Measurements from ENCODE around the gene NFYC.

Gene NFYC

DNA sequence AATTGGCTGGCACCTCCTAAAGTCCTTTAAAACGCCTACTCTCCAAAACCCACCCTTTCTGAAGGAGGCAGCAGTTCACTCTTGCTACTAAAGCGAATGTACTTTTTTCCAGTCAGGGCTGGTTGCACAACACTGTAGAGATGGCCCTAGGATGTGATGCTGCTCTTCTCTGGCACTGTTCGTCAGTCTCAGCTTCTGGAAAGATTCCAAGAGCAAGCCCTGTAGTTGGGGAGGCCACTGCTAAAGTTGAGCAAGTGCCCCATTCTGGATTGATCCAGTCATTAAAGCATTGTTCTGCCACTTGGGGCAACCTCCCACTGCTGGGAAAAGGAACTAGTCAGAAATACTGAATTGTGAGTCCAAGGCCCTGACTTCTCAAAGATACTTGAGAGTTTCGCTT is 63.6 kb downstream of the NFYC start:
- in situ Hi-C loops (cut with MboI; ENCODE audit: low sequenced_read_pairs) = no loop called here

DNA sequence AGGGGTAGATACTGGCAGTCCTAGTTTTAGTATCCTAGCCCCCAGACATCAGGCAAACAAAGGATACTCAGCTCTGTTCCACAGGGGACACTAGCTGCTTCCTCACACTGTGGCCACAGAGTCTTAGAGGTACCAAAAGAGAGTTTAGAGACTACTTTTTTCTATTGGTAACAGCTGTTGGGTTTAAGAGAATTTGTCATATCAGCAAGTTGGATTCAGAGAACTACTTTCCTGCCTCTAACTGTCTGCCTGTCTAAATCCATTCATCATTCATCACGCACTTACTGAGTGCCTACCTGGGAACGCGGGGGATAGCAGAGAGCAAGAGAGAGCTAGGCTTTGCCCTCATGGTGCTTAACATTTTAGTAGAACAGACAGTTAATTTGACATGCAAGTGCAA is 65.0 kb downstream of the NFYC start:
- Histone ChIP-seq H3K9me3 (no peaks in the 10 kb centered on the region), H3K4me1 (no peaks in the 10 kb centered on the region), H3K4me3 (no peak overlapping the region), H3K36me3 (replicated peaks) (peaks cover 75% of the 10 kb centered on the region), H3K27me3 (ENCODE audit: low read depth) (no peaks in the 10 kb centered on the region)
- DNase-seq (ENCODE audit: low spot score in 2 of 2) = no peak
- in situ Hi-C loops (cut with MboI; ENCODE audit: low sequenced_read_pairs) = no loop called here

More for the DNA sequence above, 63.6 kb downstream of the NFYC start:
- no peak overlapping the region for H3K4me3 ChIP-seq
- H3K27me3 ChIP-seq (ENCODE audit: low read depth) = no peaks in the 10 kb centered on the region
- no peaks in the 10 kb centered on the region for H3K9me3 ChIP-seq
- H3K4me1 ChIP-seq = no peaks in the 10 kb centered on the region
- H3K36me3 ChIP-seq (replicated peaks) = peaks cover 70% of the 10 kb centered on the region
- no peak for DNase-seq (ENCODE audit: low spot score in 2 of 2)

GRCh38 chr1:40757084-40757483 is 65.6 kb downstream of the NFYC start:
- Histone ChIP-seq H3K36me3 (replicated peaks) (peaks cover 78% of the 10 kb centered on the region), H3K27me3 (ENCODE audit: low read depth) (no peaks in the 10 kb centered on the region), H3K4me1 (no peaks in the 10 kb centered on the region), H3K4me3 (no peak overlapping the region), H3K9me3 (no peaks in the 10 kb centered on the region)
- in situ Hi-C loops (cut with MboI; ENCODE audit: low sequenced_read_pairs) = no loop called here
- no peak for DNase-seq (ENCODE audit: low spot score in 2 of 2)

- Histone ChIP-seq H3K9me3 (no peaks in the 10 kb centered on the region), H3K4me1 (no peaks in the 10 kb centered on the region), H3K4me3 (no peak overlapping the region), H3K27me3 (ENCODE audit: low read depth) (no peaks in the 10 kb centered on the region), H3K36me3 (replicated peaks) (peaks cover 84% of the 10 kb centered on the region)
- in situ Hi-C loops (cut with MboI; ENCODE audit: low sequenced_read_pairs) = no loop called here
- DNase-seq (ENCODE audit: low spot score in 2 of 2) = no peak
Measured at GRCh38 chr1:40758004-40758403, 66.5 kb downstream of the NFYC start.

GRCh38 chr1:40758578-40759343 is 67.3 kb downstream of the NFYC start:
- H3K9me3 ChIP-seq = no peaks in the 10 kb centered on the region
- DNase-seq (ENCODE audit: low spot score in 2 of 2) = no peak
- H3K27me3 ChIP-seq (ENCODE audit: low read depth) = no peaks in the 10 kb centered on the region
- H3K36me3 ChIP-seq (replicated peaks) = peaks cover 83% of the 10 kb centered on the region
- H3K4me3 ChIP-seq = no peak overlapping the region
- in situ Hi-C loops (cut with MboI; ENCODE audit: low sequenced_read_pairs) = no loop called here
- H3K4me1 ChIP-seq = no peaks in the 10 kb centered on the region

DNA sequence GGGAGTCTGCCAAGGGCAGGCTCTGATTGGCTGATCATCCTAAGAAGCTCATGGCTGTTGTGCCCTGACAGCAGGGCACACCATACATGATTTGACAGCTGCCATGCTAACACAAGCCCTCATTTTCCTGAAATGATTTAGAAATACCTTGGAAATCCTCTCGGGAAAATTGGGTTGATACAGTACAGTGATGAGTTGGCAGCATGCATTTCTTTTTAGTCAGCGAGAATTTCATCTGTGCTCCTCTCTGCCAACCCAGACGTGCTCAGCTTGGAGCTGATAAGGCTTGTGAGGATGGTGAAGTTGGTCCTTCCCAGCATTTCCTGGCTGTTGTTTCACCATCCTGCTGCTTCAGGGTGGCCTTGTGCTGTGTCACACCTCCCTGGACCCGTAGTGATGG is 69.5 kb downstream of the NFYC start:
- no peaks in the 10 kb centered on the region for H3K27me3 ChIP-seq (ENCODE audit: low read depth)
- no peaks in the 10 kb centered on the region for H3K4me1 ChIP-seq
- H3K9me3 ChIP-seq = no peaks in the 10 kb centered on the region
- no peak overlapping the region for H3K4me3 ChIP-seq
- in situ Hi-C loops (cut with MboI; ENCODE audit: low sequenced_read_pairs) = no loop called here
- peaks cover 74% of the 10 kb centered on the region for H3K36me3 ChIP-seq (replicated peaks)
- DNase-seq (ENCODE audit: low spot score in 2 of 2) = no peak

DNA sequence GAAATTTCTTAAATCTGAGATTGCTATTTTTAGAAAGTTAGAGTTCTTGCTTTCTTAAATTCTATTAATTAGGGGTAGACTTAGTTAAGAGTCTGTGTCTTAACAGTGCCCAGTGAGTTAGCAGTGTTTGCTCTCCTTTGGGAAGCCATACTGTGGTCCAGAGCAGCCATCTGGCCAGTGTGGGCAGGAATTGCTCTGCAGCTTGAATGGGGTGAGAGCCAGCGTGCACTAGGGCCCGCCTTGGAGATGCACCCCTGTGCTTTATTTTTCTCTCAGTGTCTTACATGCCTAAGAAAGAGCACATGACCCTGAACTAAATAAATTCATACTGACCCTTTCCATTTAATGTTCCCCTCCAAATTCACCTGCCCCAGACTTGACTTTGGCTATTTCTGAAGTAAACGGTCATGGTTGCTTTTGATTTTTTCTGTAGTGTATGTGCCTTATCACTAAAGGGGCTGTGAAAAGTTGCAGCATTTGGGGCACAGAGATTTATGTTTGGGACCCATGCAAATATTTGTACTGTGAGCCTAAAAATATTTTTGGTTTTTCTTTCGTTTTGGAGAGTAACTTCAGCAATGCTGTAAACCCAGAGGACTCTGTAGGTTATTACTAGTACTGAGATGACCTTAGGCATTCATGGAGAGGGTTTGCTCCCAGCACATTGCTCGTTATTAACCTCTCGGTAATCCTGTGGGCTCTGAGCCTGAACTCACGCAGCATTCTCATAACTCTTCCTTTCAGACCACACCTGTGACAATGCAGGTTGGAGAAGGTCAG is 70.8 kb downstream of the NFYC start:
- Histone ChIP-seq H3K9me3 (no peaks in the 10 kb centered on the region), H3K4me3 (no peak overlapping the region), H3K36me3 (replicated peaks) (peaks cover 74% of the 10 kb centered on the region), H3K27me3 (ENCODE audit: low read depth) (no peaks in the 10 kb centered on the region), H3K4me1 (no peaks in the 10 kb centered on the region)
- DNase-seq (ENCODE audit: low spot score in 2 of 2) = no peak
- in situ Hi-C loops (cut with MboI; ENCODE audit: low sequenced_read_pairs) = no loop called here

GRCh38 chr1:40763742-40764532 is 72.4 kb downstream of the NFYC start:
- Histone ChIP-seq H3K4me3 (no peak overlapping the region), H3K27me3 (ENCODE audit: low read depth) (no peaks in the 10 kb centered on the region), H3K4me1 (no peaks in the 10 kb centered on the region), H3K36me3 (replicated peaks) (peaks cover 69% of the 10 kb centered on the region), H3K9me3 (no peaks in the 10 kb centered on the region)
- in situ Hi-C loops (cut with MboI; ENCODE audit: low sequenced_read_pairs) = no loop called here
- DNase-seq (ENCODE audit: low spot score in 2 of 2) = no peak

- H3K36me3 ChIP-seq (replicated peaks) = peaks cover 68% of the 10 kb centered on the region
- H3K9me3 ChIP-seq = no peaks in the 10 kb centered on the region
- no peaks in the 10 kb centered on the region for H3K27me3 ChIP-seq (ENCODE audit: low read depth)
- DNase-seq (ENCODE audit: low spot score in 2 of 2) = no peak
- no peaks in the 10 kb centered on the region for H3K4me1 ChIP-seq
- no peak overlapping the region for H3K4me3 ChIP-seq
- in situ Hi-C loops (cut with MboI; ENCODE audit: low sequenced_read_pairs) = no loop called here
Measured at GRCh38 chr1:40764981-40765380, 73.5 kb downstream of the NFYC start.

DNA sequence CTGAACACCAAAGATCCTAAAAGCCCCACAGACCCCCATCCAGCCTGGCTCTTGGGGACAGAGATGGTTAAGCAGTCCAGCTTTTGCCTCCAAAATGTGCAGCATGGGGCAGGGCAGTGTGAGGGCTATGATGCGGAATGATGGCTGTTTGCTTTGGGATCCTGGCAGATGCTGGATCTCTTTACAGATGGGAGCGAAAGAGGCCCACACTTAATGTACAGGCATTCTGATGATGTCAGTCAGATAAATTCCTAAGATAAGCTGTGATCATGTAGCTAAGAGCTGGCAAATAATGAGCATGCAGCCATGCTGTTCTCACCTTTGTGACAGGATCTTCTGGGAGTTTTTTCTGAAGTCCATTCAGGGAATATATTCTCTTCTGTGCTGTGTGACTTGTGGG is 74.5 kb downstream of the NFYC start:
- no peak for DNase-seq (ENCODE audit: low spot score in 2 of 2)
- peaks cover 72% of the 10 kb centered on the region for H3K36me3 ChIP-seq (replicated peaks)
- in situ Hi-C loops (cut with MboI; ENCODE audit: low sequenced_read_pairs) = no loop called here

GRCh38 chr1:40766560-40766959 is 75.1 kb downstream of the NFYC start:
- Histone ChIP-seq H3K36me3 (replicated peaks) (peaks cover 72% of the 10 kb centered on the region), H3K4me3 (no peak overlapping the region), H3K4me1 (no peaks in the 10 kb centered on the region), H3K9me3 (no peaks in the 10 kb centered on the region), H3K27me3 (ENCODE audit: low read depth) (no peaks in the 10 kb centered on the region)
- in situ Hi-C loops (cut with MboI; ENCODE audit: low sequenced_read_pairs) = no loop called here
- DNase-seq (ENCODE audit: low spot score in 2 of 2) = no peak

More for the DNA sequence above, 74.5 kb downstream of the NFYC start:
- Histone ChIP-seq H3K4me3 (no peak overlapping the region), H3K9me3 (no peaks in the 10 kb centered on the region), H3K27me3 (ENCODE audit: low read depth) (no peaks in the 10 kb centered on the region), H3K4me1 (no peaks in the 10 kb centered on the region)

DNA sequence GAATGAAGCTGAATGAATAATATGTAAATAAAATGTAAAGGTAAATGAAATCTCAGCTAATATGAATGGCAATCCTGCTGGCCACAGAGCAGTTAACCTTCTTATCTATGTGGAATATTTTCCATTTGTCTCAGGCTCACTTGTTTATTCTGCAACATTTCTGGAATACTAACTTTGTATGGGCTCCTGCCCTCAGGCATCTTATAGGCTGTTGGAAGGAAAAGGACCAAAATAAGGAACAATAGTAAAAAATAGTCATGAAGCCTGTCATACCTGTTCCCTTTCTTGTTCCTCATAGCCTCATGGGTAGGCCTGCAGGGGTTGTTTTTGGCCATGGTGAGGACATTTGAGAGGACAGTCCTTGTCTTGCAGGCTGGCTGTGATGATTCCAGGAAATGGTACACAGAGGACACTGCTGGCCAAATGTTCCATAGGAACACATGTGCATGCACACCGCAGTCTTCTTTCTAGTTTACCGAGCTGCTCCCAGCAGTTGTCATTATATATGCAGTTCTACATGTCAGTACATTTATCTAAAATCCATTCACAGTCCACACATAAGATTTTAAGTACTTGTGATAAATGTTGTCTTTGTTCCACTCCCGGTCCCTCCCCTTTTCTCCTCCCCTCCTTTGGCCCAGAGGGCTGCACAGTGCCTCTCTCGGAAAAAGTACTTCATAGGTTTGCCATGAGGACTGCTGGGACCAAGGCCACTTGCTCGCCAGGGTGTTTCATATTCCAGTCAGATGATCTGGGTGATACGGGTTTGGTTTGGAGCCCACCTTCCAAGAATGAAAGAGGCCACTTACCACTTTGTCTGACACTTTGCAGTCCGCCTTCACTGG is 76.9 kb downstream of the NFYC start:
- Histone ChIP-seq H3K36me3 (replicated peaks) (peaks cover 65% of the 10 kb centered on the region), H3K4me3 (no peak overlapping the region)
- in situ Hi-C loops (cut with MboI; ENCODE audit: low sequenced_read_pairs) = no loop called here

DNA sequence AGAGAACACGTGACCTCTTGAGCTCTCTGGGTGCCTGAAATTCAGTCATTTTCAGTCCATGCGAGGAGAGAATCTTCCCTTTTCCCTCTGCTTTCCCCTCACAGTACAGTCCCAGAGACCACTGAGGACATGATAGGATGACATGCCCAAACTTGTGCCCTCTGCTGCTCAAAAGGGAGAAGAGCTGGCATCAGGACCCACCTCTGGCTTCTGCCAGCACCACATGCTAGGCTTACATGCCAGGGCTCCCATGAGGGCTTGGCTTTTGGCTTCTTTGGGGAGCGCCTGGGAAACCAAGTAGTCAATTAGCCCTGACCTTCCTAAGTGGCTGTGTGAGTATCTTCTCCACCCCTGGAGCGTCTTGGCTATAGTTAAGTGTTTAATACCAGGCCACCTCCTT is 78.3 kb downstream of the NFYC start:
- Histone ChIP-seq H3K27me3 (ENCODE audit: low read depth) (no peaks in the 10 kb centered on the region), H3K4me1 (no peaks in the 10 kb centered on the region), H3K9me3 (no peaks in the 10 kb centered on the region), H3K36me3 (replicated peaks) (peaks cover 56% of the 10 kb centered on the region), H3K4me3 (no peak overlapping the region)
- in situ Hi-C loops (cut with MboI; ENCODE audit: low sequenced_read_pairs) = no loop called here
- DNase-seq (ENCODE audit: low spot score in 2 of 2) = no peak

More for the DNA sequence above, 76.9 kb downstream of the NFYC start:
- DNase-seq (ENCODE audit: low spot score in 2 of 2) = no peak
- H3K27me3 ChIP-seq (ENCODE audit: low read depth) = no peaks in the 10 kb centered on the region
- H3K4me1 ChIP-seq = no peaks in the 10 kb centered on the region
- H3K9me3 ChIP-seq = no peaks in the 10 kb centered on the region
